H9 (cell line): Measurements from ENCODE around the gene TSKU. TPM values are rescaled to one million over a fixed set of nuclear protein-coding genes. Genes with fewer than 3 reads are reported as not detected.

Source experiments
- DNase-seq: peaks from one replicate; pipeline ENCODE4 v3.0.0-alpha.2; 2017
- H2AFZ ChIP-seq: one replicate; pipeline ENCODE4 v1.6.1; 2013; ENCODE audit warnings: mild to moderate bottlenecking, low read length, control low read depth, moderate library complexity
- H2AK5ac ChIP-seq: 2 replicates; pipeline ENCODE4 v1.6.1; 2013; ENCODE audit warnings: low read length, control low read depth, mixed read lengths; ENCODE audit not compliant: insufficient read length
- H2BK120ac ChIP-seq: one replicate; pipeline ENCODE4 v1.6.1; 2013; ENCODE audit warnings: low read depth, mild to moderate bottlenecking, low read length, control low read depth, inconsistent platforms; ENCODE audit not compliant: poor library complexity, severe bottlenecking
- H2BK12ac ChIP-seq: 2 replicates; pipeline ENCODE4 v1.6.1; 2013; ENCODE audit warnings: low read length, control low read depth, mixed read lengths, low read depth; ENCODE audit not compliant: insufficient read length
- H2BK15ac ChIP-seq: 2 replicates; pipeline ENCODE4 v1.6.1; 2013; ENCODE audit warnings: low read depth, low read length, control low read depth
- H2BK20ac ChIP-seq: one replicate; pipeline ENCODE4 v1.6.1; 2013; ENCODE audit warnings: low read depth, mild to moderate bottlenecking, low read length, control low read depth, inconsistent platforms; ENCODE audit not compliant: poor library complexity, severe bottlenecking
- H2BK5ac ChIP-seq: 2 replicates; pipeline ENCODE4 v1.6.1; 2013; ENCODE audit warnings: low read length, control low read depth, mixed read lengths; ENCODE audit not compliant: insufficient read length
- H3K14ac ChIP-seq: 2 replicates; pipeline ENCODE4 v1.6.1; 2013; ENCODE audit warnings: low read length, control low read depth; ENCODE audit not compliant: insufficient read depth
- H3K18ac ChIP-seq: 2 replicates; pipeline ENCODE4 v1.6.1; 2013; ENCODE audit warnings: low read depth, mild to moderate bottlenecking, mixed read lengths, low read length, control low read depth; ENCODE audit not compliant: insufficient read length
- H3K23ac ChIP-seq: 2 replicates; pipeline ENCODE4 v1.6.1; 2013; ENCODE audit warnings: low read length, control low read depth, mixed read lengths, low read depth; ENCODE audit not compliant: insufficient read length
- H3K23me2 ChIP-seq: 2 replicates; pipeline ENCODE4 v1.6.1; 2013; ENCODE audit warnings: low read depth, mild to moderate bottlenecking, mixed read lengths, low read length, control low read depth; ENCODE audit not compliant: insufficient read length, poor library complexity, severe bottlenecking
- H3K27ac ChIP-seq: 2 replicates; pipeline ENCODE4 v1.5.1; 2013; ENCODE audit warnings: low read length, control low read depth, mixed read lengths, low read depth; ENCODE audit not compliant: insufficient read length
- H3K27me3 ChIP-seq: 2 replicates; pipeline ENCODE4 v1.6.1; 2013; ENCODE audit warnings: low read length, control low read depth, inconsistent platforms; ENCODE audit not compliant: insufficient read depth
- H3K4ac ChIP-seq: 2 replicates; pipeline ENCODE4 v1.6.1; 2013; ENCODE audit warnings: low read depth, mild to moderate bottlenecking, control low read depth, inconsistent platforms, low read length, moderate library complexity
- H3K4me1 ChIP-seq: 2 replicates; pipeline ENCODE4 v1.6.1; 2013; ENCODE audit warnings: low read length, control low read depth, inconsistent platforms; ENCODE audit not compliant: insufficient read depth
- H3K4me2 ChIP-seq: 2 replicates; pipeline ENCODE4 v1.6.1; 2013; ENCODE audit warnings: low read length, control low read depth, mixed read lengths; ENCODE audit not compliant: insufficient read length, insufficient read depth
- H3K56ac ChIP-seq: 2 replicates; pipeline ENCODE4 v1.6.1; 2013; ENCODE audit warnings: low read depth, mild to moderate bottlenecking, mixed read lengths, low read length, control low read depth; ENCODE audit not compliant: insufficient read length
- H3K79me1 ChIP-seq: 2 replicates; pipeline ENCODE4 v1.6.1; 2013; ENCODE audit warnings: low read depth, mild to moderate bottlenecking, moderate library complexity, low read length, control low read depth, inconsistent platforms; ENCODE audit not compliant: insufficient read depth, poor library complexity, severe bottlenecking
- H3K79me2 ChIP-seq: 2 replicates; pipeline ENCODE4 v1.6.1; 2013; ENCODE audit warnings: low read length, control low read depth, inconsistent platforms; ENCODE audit not compliant: insufficient read depth
- H3K9ac ChIP-seq: 2 replicates; pipeline ENCODE4 v1.6.1; 2013; ENCODE audit warnings: low read length, control low read depth, mixed read lengths; ENCODE audit not compliant: insufficient read length; ENCODE audit errors: extremely low read depth
- H3K9me3 ChIP-seq: one replicate; pipeline ENCODE4 v1.6.1; 2013; ENCODE audit warnings: low read depth, low read length, inconsistent platforms; ENCODE audit not compliant: control insufficient read depth
- H3T11ph ChIP-seq: one replicate; pipeline ENCODE4 v1.6.1; 2013; ENCODE audit warnings: mild to moderate bottlenecking, low read length, control low read depth, inconsistent platforms
- H4K20me1 ChIP-seq: one replicate; pipeline ENCODE4 v1.6.1; 2013; ENCODE audit not compliant: control insufficient read depth, insufficient read length, insufficient read depth
- H4K5ac ChIP-seq: 2 replicates; pipeline ENCODE4 v1.6.1; 2013; ENCODE audit warnings: low read depth, mild to moderate bottlenecking, mixed read lengths, low read length, control low read depth; ENCODE audit not compliant: insufficient read length
- H4K8ac ChIP-seq: replicated peaks from 2 replicates; pipeline ENCODE4 v1.6.1; 2013; ENCODE audit warnings: low read length, control low read depth, mixed read lengths, low read depth; ENCODE audit not compliant: insufficient read length
- H4K91ac ChIP-seq: 2 replicates; pipeline ENCODE4 v1.6.1; 2013; ENCODE audit warnings: low read depth, mild to moderate bottlenecking, moderate library complexity, mixed read lengths, low read length, control low read depth; ENCODE audit not compliant: insufficient read length
- H3K27ac Mint-ChIP-seq, 3 experiments: 2 replicates in 2 of 3; 3 replicates in 1 of 3; pipeline ENCODE4 v1.8.0; 2020 to 2021; ENCODE audit warnings: mixed read lengths in 3 of 3, mild to moderate bottlenecking in 1 of 3, moderate library complexity in 1 of 3
- H3K27me3 Mint-ChIP-seq: 2 replicates; pipeline ENCODE4 v1.8.0; 2021; ENCODE audit warnings: low read depth, mild to moderate bottlenecking, moderate library complexity, mixed read lengths
- H3K36me3 Mint-ChIP-seq, 3 experiments: 2 replicates in 2 of 3; 3 replicates in 1 of 3; pipeline ENCODE4 v1.8.0; 2020 to 2021; ENCODE audit warnings: low read depth in 3 of 3, mixed read lengths in 3 of 3; ENCODE audit not compliant: insufficient read depth in 1 of 3
- H3K4me1 Mint-ChIP-seq, 2 experiments: 2 replicates each; pipeline ENCODE4 v1.8.0; 2020; ENCODE audit warnings: mixed read lengths in 2 of 2
- H3K4me3 Mint-ChIP-seq, 2 experiments: 2 replicates in 1 of 2; 3 replicates in 1 of 2; pipeline ENCODE4 v1.8.0; 2020 to 2021; ENCODE audit warnings: mild to moderate bottlenecking in 2 of 2, mixed read lengths in 2 of 2, moderate library complexity in 1 of 2
- H3K9me3 Mint-ChIP-seq, 2 experiments: 2 replicates in 1 of 2; 3 replicates in 1 of 2; pipeline ENCODE4 v1.8.0; 2020; ENCODE audit warnings: mild to moderate bottlenecking in 2 of 2, mixed read lengths in 2 of 2, moderate library complexity in 1 of 2
- WGBS: extraction: QIAGEN DNeasy Blood & Tissue Kit; methylation state at CpG from one replicate; pipeline ENCODE4 v1.1.7; 2013; ENCODE audit warnings: missing lambda C conversion rate, low lambda C conversion rate, mixed read lengths; ENCODE audit not compliant: insufficient read length; ENCODE audit errors: extremely low coverage; 5-methylcytosine and 5-hydroxymethylcytosine counted together
- total RNA-seq: library from RNA; stranded (reverse); gene quantifications from 2 replicates; pipeline ENCODE4 v1.2.1, GENCODE V29; 2021
- TF ChIP-seq, protein P1 (sequence below): fragments of 200-600 bp; sonication (generic); conservative IDR thresholded peaks from 3 replicates; pipeline ENCODE4 v1.8.0; 2021; ENCODE audit warnings: antibody characterized with exemption, mild to moderate bottlenecking

Gene TSKU
- total RNA-seq, 1 experiment from 2014 or later, result 25.4 TPM

DNA sequence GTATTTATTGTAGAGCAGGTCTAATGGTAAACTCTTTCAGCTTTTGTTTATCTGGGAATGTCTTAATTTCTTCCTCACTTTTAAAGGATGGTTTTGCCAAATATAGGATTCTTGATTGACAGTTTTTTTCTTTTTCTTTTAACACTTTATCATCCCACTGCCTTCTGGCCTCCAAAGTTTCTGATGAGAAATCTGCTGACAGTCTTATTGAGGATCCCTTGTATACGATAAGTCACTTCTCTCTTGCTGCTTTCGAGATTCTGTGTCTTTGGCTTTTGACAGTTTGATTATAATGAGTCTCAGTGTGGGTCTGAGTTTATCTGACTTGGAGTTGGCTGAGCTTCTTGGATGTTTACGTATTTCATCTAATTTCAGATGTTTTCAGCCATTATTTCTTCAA lies 6.7 kb upstream of the TSKU start:
- Histone ChIP-seq H2BK20ac (no peak overlapping the region), H4K8ac (no peak overlapping the region), H3K4me2 (no peak overlapping the region), H2BK5ac (no peak overlapping the region), H3K14ac (no peak overlapping the region), H2AFZ (no peak overlapping the region), H3T11ph (no peak overlapping the region), H3K56ac (no peak overlapping the region), H3K4ac (no peak overlapping the region), H2BK15ac (no peak overlapping the region), H2BK120ac (no peak overlapping the region), H3K23me2 (no peaks in the 10 kb centered on the region), H2BK12ac (no peak overlapping the region), H4K5ac (no peak overlapping the region), H3K23ac (no peak overlapping the region), H4K20me1 (no peaks in the 10 kb centered on the region), H3K9me3 (peaks cover 5% of the 10 kb centered on the region), H3K18ac (no peak overlapping the region), H3K9ac (no peak overlapping the region), H4K91ac (no peak overlapping the region), H3K79me1 (no peaks in the 10 kb centered on the region), H3K27me3 (no peaks in the 10 kb centered on the region), H3K27ac (no peak overlapping the region), H3K79me2 (no peaks in the 10 kb centered on the region), H2AK5ac (no peak overlapping the region), H3K4me1 (peaks cover 2% of the 10 kb centered on the region; the same call in 1 of the 2 replicates)
- TF ChIP-seq, protein P1, sequence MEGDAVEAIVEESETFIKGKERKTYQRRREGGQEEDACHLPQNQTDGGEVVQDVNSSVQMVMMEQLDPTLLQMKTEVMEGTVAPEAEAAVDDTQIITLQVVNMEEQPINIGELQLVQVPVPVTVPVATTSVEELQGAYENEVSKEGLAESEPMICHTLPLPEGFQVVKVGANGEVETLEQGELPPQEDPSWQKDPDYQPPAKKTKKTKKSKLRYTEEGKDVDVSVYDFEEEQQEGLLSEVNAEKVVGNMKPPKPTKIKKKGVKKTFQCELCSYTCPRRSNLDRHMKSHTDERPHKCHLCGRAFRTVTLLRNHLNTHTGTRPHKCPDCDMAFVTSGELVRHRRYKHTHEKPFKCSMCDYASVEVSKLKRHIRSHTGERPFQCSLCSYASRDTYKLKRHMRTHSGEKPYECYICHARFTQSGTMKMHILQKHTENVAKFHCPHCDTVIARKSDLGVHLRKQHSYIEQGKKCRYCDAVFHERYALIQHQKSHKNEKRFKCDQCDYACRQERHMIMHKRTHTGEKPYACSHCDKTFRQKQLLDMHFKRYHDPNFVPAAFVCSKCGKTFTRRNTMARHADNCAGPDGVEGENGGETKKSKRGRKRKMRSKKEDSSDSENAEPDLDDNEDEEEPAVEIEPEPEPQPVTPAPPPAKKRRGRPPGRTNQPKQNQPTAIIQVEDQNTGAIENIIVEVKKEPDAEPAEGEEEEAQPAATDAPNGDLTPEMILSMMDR, result no peak
- no CpG with 5 or more reads among the region's 3 CpGs for WGBS
- peaks cover 37 to 68% (median 58%) of the 10 kb centered on the region in 3 experiments for H3K36me3 Mint-ChIP-seq
- no peak overlapping the region for H3K4me3 Mint-ChIP-seq
- peaks cover 31 to 42% of the 10 kb centered on the region in 2 experiments for H3K4me1 Mint-ChIP-seq
- no peak overlapping the region for H3K27ac Mint-ChIP-seq
- peaks cover 47 to 56% of the 10 kb centered on the region in 2 experiments for H3K9me3 Mint-ChIP-seq
- H3K27me3 Mint-ChIP-seq, result peaks cover 17% of the 10 kb centered on the region
- no peak for DNase-seq
